Measurements from ENCODE around the gene BANF2. TPM values are rescaled to one million over a fixed set of nuclear protein-coding genes. Genes with fewer than 3 reads are reported as not detected.
"Not testable (repeated sequence)": the region's sequence is repeated elsewhere in the genome, so short reads cannot be mapped to it uniquely, and the experiment has no call there.

BANF2 gene
- total and polyA plus RNA-seq, 11 donors: not detected

GRCh38 chr20:17765584-17765983 is 65.8 kb downstream of the BANF2 start:
- Histone ChIP-seq H3K4me1 (no peaks in the 10 kb centered on the region), H3K4me3 (no peak overlapping the region), H3K27ac (no peak overlapping the region), H3K27me3 (no peaks in the 10 kb centered on the region), H3K9me3 (no peaks in the 10 kb centered on the region), H3K36me3 (no peaks in the 10 kb centered on the region)
- DNase-seq (no peak), ATAC-seq (no peak)
- TF ChIP-seq POLR2A (IDR thresholded peaks at IDR 0.05) (no peak), CTCF (IDR thresholded peaks at IDR 0.05) (no peak)
- intact Hi-C loops (cut with DNase I): no loop called here
- 83 to 87% (median 85%) methylated on average over 7 of the region's 7 CpGs for WGBS, 4 donors

- Histone ChIP-seq H3K27ac (no peak overlapping the region), H3K27me3 (no peaks in the 10 kb centered on the region), H3K36me3 (no peaks in the 10 kb centered on the region), H3K9me3 (no peaks in the 10 kb centered on the region), H3K4me3 (no peak overlapping the region), H3K4me1 (no peaks in the 10 kb centered on the region)
- ATAC-seq (no peak), DNase-seq (no peak)
- intact Hi-C loops (cut with DNase I): no loop called here
- 63 to 72% (median 67%) methylated on average over 3 of the region's 3 CpGs for WGBS, 4 donors
- TF ChIP-seq POLR2A (IDR thresholded peaks at IDR 0.05) (no peak), CTCF (IDR thresholded peaks at IDR 0.05) (no peak)
Observed at GRCh38 chr20:17766226-17766625, 66.5 kb downstream of the BANF2 start.

- Histone ChIP-seq H3K4me1 (no peaks in the 10 kb centered on the region), H3K36me3 (no peaks in the 10 kb centered on the region), H3K4me3 (no peak overlapping the region), H3K9me3 (no peaks in the 10 kb centered on the region), H3K27ac (no peak overlapping the region), H3K27me3 (no peaks in the 10 kb centered on the region)
- no peak for DNase-seq
- ATAC-seq: no peak
- WGBS, 4 donors: 76 to 100% (median 90%) methylated on average over 2 of the region's 2 CpGs
- TF ChIP-seq CTCF (IDR thresholded peaks at IDR 0.05) (no peak), POLR2A (IDR thresholded peaks at IDR 0.05) (no peak)
- intact Hi-C loops (cut with DNase I): no loop called here
Observed at GRCh38 chr20:17767624-17768023, 67.9 kb downstream of the BANF2 start.

GRCh38 chr20:17768271-17768670 is 68.5 kb downstream of the BANF2 start:
- ATAC-seq: no peak
- Histone ChIP-seq H3K4me3 (no peak overlapping the region), H3K36me3 (no peaks in the 10 kb centered on the region), H3K9me3 (no peaks in the 10 kb centered on the region), H3K27me3 (no peaks in the 10 kb centered on the region), H3K4me1 (no peaks in the 10 kb centered on the region), H3K27ac (no peak overlapping the region)
- intact Hi-C loops (cut with DNase I): no loop called here
- 63 to 74% (median 67%) methylated on average over 2 of the region's 2 CpGs for WGBS, 4 donors
- no peak for DNase-seq
- TF ChIP-seq POLR2A (IDR thresholded peaks at IDR 0.05) (no peak), CTCF (IDR thresholded peaks at IDR 0.05) (no peak)

- WGBS, 4 donors: 92 to 97% (median 94%) methylated on average over 8 of the region's 8 CpGs
- H3K4me3 ChIP-seq; H3K9me3 ChIP-seq; H3K36me3 ChIP-seq; intact Hi-C loops (cut with DNase I); H3K27me3 ChIP-seq; DNase-seq; H3K27ac ChIP-seq; H3K4me1 ChIP-seq; ATAC-seq: not testable (repeated sequence)
Observed at GRCh38 chr20:17769716-17770115, 70.0 kb downstream of the BANF2 start.

All from heart left ventricle (tissue), 16 donors.